Heart left ventricle (tissue), 16 donors: Measurements from ENCODE around the gene ABCC11. TPM values are rescaled to one million over a fixed set of nuclear protein-coding genes. Genes with fewer than 3 reads are reported as not detected.

Experiments
- ATAC-seq, 4 donors: fragments of 200-7000 bp; cut with Tn5 transposase; one replicate each; pipeline ENCODE4 v1.9.1; 2020 to 2022; ENCODE audit warnings: moderate library complexity in 4 of 4, mild to moderate bottlenecking in 3 of 4, moderate number of reproducible peaks in 1 of 4
- DNase-seq, 5 donors: peaks; one replicate each; pipeline ENCODE4 v3.0.0-alpha.2; 2020
- H3K27ac ChIP-seq, 12 donors: fragments of 200-600 bp; sonication (generic) in 4 of 12; one replicate each; pipeline versions ENCODE4 v1.5.0 to v1.8.0; 2016 to 2022; ENCODE audit warnings: mild to moderate bottlenecking in 2 of 12
- H3K27me3 ChIP-seq, 9 donors: fragments of 200-600 bp; sonication (generic) in 2 of 9; one replicate each; pipeline versions ENCODE4 v1.5.1 to v1.8.0; 2016 to 2022; ENCODE audit warnings: mild to moderate bottlenecking in 3 of 9
- H3K36me3 ChIP-seq, 9 donors: fragments of 200-600 bp; sonication (generic) in 2 of 9; one replicate each; pipeline versions ENCODE4 v1.5.0 to v1.8.0; 2018 to 2022; ENCODE audit warnings: mild to moderate bottlenecking in 2 of 9
- H3K4me1 ChIP-seq, 12 donors: fragments of 200-600 bp; sonication (generic) in 4 of 12; one replicate each; pipeline versions ENCODE4 v1.5.0 to v1.8.0; 2016 to 2022; ENCODE audit warnings: mild to moderate bottlenecking in 3 of 12
- H3K4me3 ChIP-seq, 12 donors: fragments of 200-600 bp; sonication (generic) in 4 of 12; one replicate each; pipeline versions ENCODE4 v1.5.0 to v1.8.0; 2017 to 2022; ENCODE audit warnings: mild to moderate bottlenecking in 9 of 12, moderate library complexity in 4 of 12
- H3K9me3 ChIP-seq, 12 donors: fragments of 200-600 bp; sonication (generic) in 4 of 12; one replicate each; pipeline versions ENCODE4 v1.5.0 to v1.8.0; 2016 to 2022; ENCODE audit warnings: mild to moderate bottlenecking in 1 of 12
- POLR2A ChIP-seq, 2 donors: fragments of 450-650 bp; IDR thresholded peaks; one replicate each; pipeline ENCODE4 v1.6.1; 2017; ENCODE audit warnings: antibody characterized with exemption in 2 of 2, mild to moderate bottlenecking in 2 of 2, moderate library complexity in 2 of 2
- WGBS, 4 donors: extraction: QIAGEN DNeasy Blood & Tissue Kit in 2 of 4; methylation state at CpG; one replicate each; pipeline versions ENCODE4 v1.1.5 to v1.1.7; 2013 to 2018; 5-methylcytosine and 5-hydroxymethylcytosine counted together
- intact Hi-C, 10 donors: fragments of 100-400 bp; cut with DNase I; formaldehyde crosslinking; loops; one replicate each; pipeline versions ENCODE4 v1.11.1 to v1.14.2; 2022
- polyA plus RNA-seq, 2 donors: library from polyadenylated mRNA; stranded (reverse); fragments of 200-250 nt; gene quantifications; one replicate each; pipeline ENCODE4 v1.2.3, GENCODE V29; 2013
- total RNA-seq, 9 donors: library from RNA; depleted of rRNA in 2 of 9; stranded (reverse); fragments of >200 nt in 2 of 9; fragmentation: NEBNext Ultra II Directional in 3 of 9; extraction: Animal tissue kit (Norgen Biotek cat#: 25700) in 3 of 9; gene quantifications; one replicate each; pipeline versions ENCODE4 v1.1.0 to v1.2.4, GENCODE V29; 2016 to 2023
- TF ChIP-seq, protein P1 (sequence below), 12 donors: fragments of 200-600 bp; sonication (generic) in 4 of 12; IDR thresholded peaks; one replicate each; pipeline versions ENCODE4 v1.5.0 to v1.8.0; 2018 to 2022; ENCODE audit warnings: antibody characterized with exemption in 12 of 12, mild to moderate bottlenecking in 5 of 12
- donor health status: ischemic (EF 13 %, LVEDD 7.1; RV severe dilation, severe dysfunction).
- donor health status: healthy with polysubstance abuse.
- donor health status: DM: no; HTN: yes; CAD: no.
- donor health status: DM: no; HTN: no; CAD: no.
- donor health status: ischemic (EF 25% LVEDD 6.9; RV normal size, moderate dysfunction).
- donor health status: ischemic (EF 25% LVEDD 5.7; RV mildly dilated, moderate dysfunction).
- donor health status: healthy.
- donor health status: DM: yes; HTN: yes; CAD: no.
- donor health status: ischemic (EF 35%, LVEDD 5.7; RV mildly dilated, moderate dysfunction).
- donor health status: nonischemic (EF 11% LVEDD 7.7; RV severe dilation, severe dysfunction).
- donor health status: DM: yes; HTN: yes; CAD: no.
- donor health status: PGD.
- donor health status: ischemic (EF 29% LVEDD 5.4; RV normal size, mild dysfunction).
- donor health status: nonischemic (EF 23%, LVEDD 6.1; RV moderate dilation, normal function).

Gene ABCC11
- total and polyA plus RNA-seq, 11 donors = 0.03 to 0.48 (median 0.20) TPM; not detected in 6

DNA sequence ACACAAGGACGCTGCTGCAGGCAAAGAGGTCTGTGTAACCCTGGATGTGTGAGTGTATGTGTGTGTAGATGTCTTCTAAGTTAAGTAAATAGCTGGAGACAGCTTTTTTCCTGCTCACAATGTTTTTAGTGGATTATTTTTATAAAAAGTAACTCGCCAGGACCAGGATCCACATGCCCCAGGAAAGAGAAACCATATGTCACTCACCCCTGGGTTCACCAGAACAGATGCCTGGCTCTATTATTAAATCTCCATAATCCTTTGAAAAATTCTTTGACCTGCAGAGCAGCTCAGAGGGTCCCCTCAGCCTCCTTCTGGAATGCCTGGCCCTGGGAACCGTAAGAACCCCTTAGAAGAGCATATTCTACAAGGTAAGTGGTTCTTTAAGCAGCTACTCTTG is 109.5 kb downstream of the ABCC11 start:
- peaks cover 3 to 26% (median 14%) of the 10 kb centered on the region in 12 donors for H3K4me1 ChIP-seq
- intact Hi-C loops = loop anchor here in 1 of 10 donors (1.0 kb wide), 1 partner anchor 13 kb away; no protein-coding TSS in a partner anchor
- TF ChIP-seq, protein P1, sequence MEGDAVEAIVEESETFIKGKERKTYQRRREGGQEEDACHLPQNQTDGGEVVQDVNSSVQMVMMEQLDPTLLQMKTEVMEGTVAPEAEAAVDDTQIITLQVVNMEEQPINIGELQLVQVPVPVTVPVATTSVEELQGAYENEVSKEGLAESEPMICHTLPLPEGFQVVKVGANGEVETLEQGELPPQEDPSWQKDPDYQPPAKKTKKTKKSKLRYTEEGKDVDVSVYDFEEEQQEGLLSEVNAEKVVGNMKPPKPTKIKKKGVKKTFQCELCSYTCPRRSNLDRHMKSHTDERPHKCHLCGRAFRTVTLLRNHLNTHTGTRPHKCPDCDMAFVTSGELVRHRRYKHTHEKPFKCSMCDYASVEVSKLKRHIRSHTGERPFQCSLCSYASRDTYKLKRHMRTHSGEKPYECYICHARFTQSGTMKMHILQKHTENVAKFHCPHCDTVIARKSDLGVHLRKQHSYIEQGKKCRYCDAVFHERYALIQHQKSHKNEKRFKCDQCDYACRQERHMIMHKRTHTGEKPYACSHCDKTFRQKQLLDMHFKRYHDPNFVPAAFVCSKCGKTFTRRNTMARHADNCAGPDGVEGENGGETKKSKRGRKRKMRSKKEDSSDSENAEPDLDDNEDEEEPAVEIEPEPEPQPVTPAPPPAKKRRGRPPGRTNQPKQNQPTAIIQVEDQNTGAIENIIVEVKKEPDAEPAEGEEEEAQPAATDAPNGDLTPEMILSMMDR (IDR thresholded peaks at IDR 0.05) = no peak
- TF ChIP-seq POLR2A (IDR thresholded peaks at IDR 0.05) = no peak
- no peaks in the 10 kb centered on the region for H3K36me3 ChIP-seq
- ATAC-seq (no peak), DNase-seq (no peak)
- H3K4me3 ChIP-seq = no peak overlapping the region
- no peak overlapping the region for H3K27ac ChIP-seq
- 92 to 97% (median 94%) methylated on average over 3 of the region's 3 CpGs for WGBS, 4 donors
- no peaks in the 10 kb centered on the region for H3K27me3 ChIP-seq
- H3K9me3 ChIP-seq = no peaks in the 10 kb centered on the region

DNA sequence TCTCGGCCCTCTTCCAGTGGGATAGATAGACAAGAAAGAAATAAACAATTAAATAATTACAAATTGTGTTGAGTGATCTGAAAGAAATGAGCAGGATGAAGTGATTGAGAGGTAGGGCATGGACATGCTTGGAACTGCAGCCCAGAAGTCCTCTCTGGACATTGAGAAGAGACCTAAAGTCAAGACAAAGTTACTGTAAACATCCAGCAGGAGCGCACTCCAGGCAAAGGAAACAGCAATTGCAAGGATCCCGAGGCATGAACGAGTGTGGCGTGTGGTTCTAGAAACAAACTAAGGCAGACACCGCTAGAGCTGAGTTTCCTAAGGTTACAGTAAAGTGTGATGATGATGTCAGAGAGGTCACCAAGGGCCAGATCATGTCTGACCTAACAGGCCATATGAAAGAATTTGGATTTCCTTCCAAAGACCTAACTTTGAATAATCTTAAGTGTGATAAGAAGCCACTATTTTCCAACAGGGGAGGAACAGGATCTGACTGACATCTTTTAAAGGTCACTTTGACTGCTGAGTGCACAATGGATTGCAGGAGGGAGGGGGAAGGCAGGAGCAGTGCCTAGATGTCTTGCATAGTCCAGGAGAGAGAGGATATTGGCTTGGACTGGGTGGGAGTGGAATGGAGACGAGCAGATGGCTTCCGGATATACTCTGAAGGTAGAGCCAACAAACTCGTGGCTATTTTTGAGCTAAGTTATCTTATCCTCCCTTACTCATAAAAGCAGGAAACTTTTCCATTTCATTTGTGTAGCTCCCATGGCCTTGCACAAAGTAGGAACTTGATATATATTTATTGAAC is 110.6 kb downstream of the ABCC11 start:
- WGBS, 4 donors = 36 to 44% (median 43%) methylated on average over 9 of the region's 9 CpGs
- no peak for TF ChIP-seq POLR2A (IDR thresholded peaks at IDR 0.05)
- TF ChIP-seq, protein P1 (IDR thresholded peaks at IDR 0.05) = peak in 3 of 12 donors; percentile 9 to 16 (median 14)
- H3K4me3 ChIP-seq = no peak overlapping the region
- peaks cover 3 to 26% (median 14%) of the 10 kb centered on the region in 12 donors for H3K4me1 ChIP-seq
- H3K9me3 ChIP-seq = no peaks in the 10 kb centered on the region
- no peaks in the 10 kb centered on the region for H3K36me3 ChIP-seq
- DNase-seq (peak in 3 of 5 donors; percentile 36 to 49 (median 38)), ATAC-seq (peak; percentile 83 to 97 (median 92))
- H3K27ac ChIP-seq = peak overlapping the region in 4 of 12 donors; percentile 11 to 45 (median 38)
- no peaks in the 10 kb centered on the region for H3K27me3 ChIP-seq
- intact Hi-C loops = loop anchor here in 1 of 10 donors (1.0 kb wide), 1 partner anchor 11 kb away; no protein-coding TSS in a partner anchor

DNA sequence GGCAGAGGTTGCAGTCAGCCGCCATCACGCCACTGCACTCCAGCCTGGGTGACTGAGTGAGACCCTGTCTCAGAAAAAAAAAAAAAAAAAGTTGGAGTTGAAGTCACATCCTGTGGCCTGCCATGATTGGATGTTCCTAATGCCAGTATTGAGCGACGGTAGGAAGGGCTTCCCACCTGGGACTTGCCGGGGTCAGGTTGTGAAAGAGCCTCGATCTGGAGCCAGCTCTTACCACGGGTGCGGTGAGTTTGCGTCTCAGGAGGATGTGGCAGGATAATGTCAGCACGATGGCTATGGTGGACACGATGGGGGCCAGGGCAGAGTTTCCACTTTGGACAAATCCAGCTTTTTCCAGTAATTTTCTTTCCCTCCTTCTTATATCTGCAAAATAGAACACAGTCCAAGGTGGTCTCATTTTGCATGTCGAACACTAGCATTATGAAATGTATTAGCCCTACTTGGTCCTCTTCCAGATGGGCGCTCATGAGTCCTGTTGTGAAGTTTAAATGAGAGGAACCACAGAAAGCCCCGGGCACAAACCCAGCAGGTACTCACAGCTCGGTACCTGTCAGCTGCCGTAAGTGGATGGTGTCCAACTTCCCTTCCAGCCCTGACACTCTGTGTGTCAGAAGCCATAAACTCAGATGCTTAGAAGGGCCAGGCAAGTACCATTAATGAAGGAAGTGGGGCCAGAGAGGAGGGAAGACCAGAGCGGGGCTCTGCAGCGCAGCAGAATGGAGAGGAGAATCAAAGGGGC is 113.7 kb downstream of the ABCC11 start:
- no peaks in the 10 kb centered on the region for H3K9me3 ChIP-seq
- intact Hi-C loops = no loop called here
- no peaks in the 10 kb centered on the region for H3K27me3 ChIP-seq
- no peak for TF ChIP-seq POLR2A (IDR thresholded peaks at IDR 0.05)
- TF ChIP-seq, protein P1 (IDR thresholded peaks at IDR 0.05) = no peak
- H3K27ac ChIP-seq = no peak overlapping the region
- H3K4me1 ChIP-seq = peaks cover 4 to 29% (median 14%) of the 10 kb centered on the region in 12 donors
- DNase-seq (no peak), ATAC-seq (no peak)
- H3K36me3 ChIP-seq = no peaks in the 10 kb centered on the region
- WGBS, 4 donors = 91 to 94% (median 93%) methylated on average over 18 of the region's 18 CpGs
- no peak overlapping the region for H3K4me3 ChIP-seq

DNA sequence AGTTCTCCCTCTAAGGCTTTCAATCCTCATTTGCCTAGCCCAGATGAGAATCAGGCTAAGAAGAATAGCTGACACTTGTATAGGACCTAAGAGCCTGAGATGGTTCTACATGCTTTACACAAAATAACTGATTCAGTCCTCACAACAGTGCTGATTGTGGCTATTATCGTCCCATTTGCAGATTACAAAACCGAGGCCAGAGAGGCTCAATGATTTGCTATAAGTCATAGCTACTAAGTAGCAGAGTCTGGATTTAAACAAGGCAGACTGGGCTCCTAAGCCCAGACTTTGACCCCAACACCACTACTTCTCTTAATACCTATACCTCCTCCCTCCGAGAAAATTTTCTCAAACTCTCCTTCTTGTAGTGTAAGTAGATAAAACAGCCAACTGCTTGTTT is 114.6 kb downstream of the ABCC11 start:
- Histone ChIP-seq H3K9me3 (no peaks in the 10 kb centered on the region), H3K4me1 (peaks cover 4 to 29% (median 16%) of the 10 kb centered on the region in 12 donors), H3K4me3 (no peak overlapping the region), H3K27ac (no peak overlapping the region), H3K36me3 (no peaks in the 10 kb centered on the region), H3K27me3 (no peaks in the 10 kb centered on the region)
- DNase-seq (no peak), ATAC-seq (no peak)
- TF ChIP-seq, protein P1 (IDR thresholded peaks at IDR 0.05) = no peak
- TF ChIP-seq POLR2A (IDR thresholded peaks at IDR 0.05) = no peak
- 92 to 95% (median 93%) methylated on average over 3 of the region's 3 CpGs for WGBS, 4 donors
- intact Hi-C loops = no loop called here
